SK-N-MC (cell line): ENCODE measurements around the gene COPZ1.

Source experiments
- DNase-seq: peaks from one replicate; pipeline ENCODE4 v3.0.0-alpha.2; 2011; ENCODE audit warnings: low read depth, low spot score
- H3K27ac ChIP-seq: fragments of 200-600 bp; sonication (generic); 2 replicates; pipeline ENCODE4 v1.5.1; 2016; ENCODE audit warnings: mixed run types
- H3K36me3 ChIP-seq: fragments of 200-600 bp; sonication (generic); 2 replicates; pipeline ENCODE4 v1.6.1; 2017; ENCODE audit warnings: antibody characterized with exemption, low read length, mixed read lengths; ENCODE audit not compliant: insufficient read depth
- H3K4me3 ChIP-seq: fragments of 200-600 bp; sonication (generic); 2 replicates; pipeline ENCODE4 v1.5.1; 2016
- H3K9ac ChIP-seq: fragments of 200-600 bp; sonication (generic); 2 replicates; pipeline ENCODE4 v1.8.0; 2017; ENCODE audit warnings: mixed run types, mixed read lengths; ENCODE audit not compliant: insufficient read length
- H3K9me3 ChIP-seq: fragments of 200-600 bp; sonication (generic); 2 replicates; pipeline ENCODE4 v1.6.1; 2017; ENCODE audit warnings: low read depth, mild to moderate bottlenecking, antibody characterized with exemption, low read length, moderate library complexity, mixed read lengths
- EZH2 ChIP-seq: fragments of 200-600 bp; sonication (generic); IDR thresholded peaks from one replicate; pipeline ENCODE4 v1.6.1; 2017; ENCODE audit warnings: antibody characterized with exemption
- FOXP2 ChIP-seq: optimal IDR thresholded peaks from 2 replicates; pipeline ENCODE3; 2011; ENCODE audit warnings: mild to moderate bottlenecking, moderate library complexity; ENCODE audit not compliant: insufficient read depth; ENCODE audit errors: extremely low read length, control extremely low read depth
- POLR2AphosphoS5 ChIP-seq: IDR thresholded peaks from 2 replicates; pipeline ENCODE4 v1.6.1; 2012; ENCODE audit warnings: mild to moderate bottlenecking, low read depth, low read length, borderline replicate concordance

Gene COPZ1

GRCh38 chr12:54328595-54329337 is 3.8 kb downstream of the COPZ1 start:
- Histone ChIP-seq H3K27ac (peak overlapping the region; percentile 23), H3K4me3 (no peak overlapping the region), H3K36me3 (no peaks in the 10 kb centered on the region), H3K9me3 (no peaks in the 10 kb centered on the region), H3K9ac (peak overlapping the region; percentile 37)
- TF ChIP-seq POLR2AphosphoS5 (no peak), FOXP2 (no peak), EZH2 (no peak)
- DNase-seq, result no peak

GRCh38 chr12:54329759-54330158 is 4.8 kb downstream of the COPZ1 start:
- H3K4me3 ChIP-seq, result no peak overlapping the region
- H3K36me3 ChIP-seq, result no peaks in the 10 kb centered on the region
- H3K9ac ChIP-seq, result no peak overlapping the region
- H3K9me3 ChIP-seq, result no peaks in the 10 kb centered on the region
- TF ChIP-seq POLR2AphosphoS5, result no peak
- TF ChIP-seq FOXP2, result no peak
- TF ChIP-seq EZH2, result no peak
- peak overlapping the region; percentile 26; the same call in 1 of the 2 replicates for H3K27ac ChIP-seq
- DNase-seq, result no peak

GRCh38 chr12:54330442-54330841 is 5.5 kb downstream of the COPZ1 start:
- no peaks in the 10 kb centered on the region for H3K9me3 ChIP-seq
- no peak for TF ChIP-seq EZH2
- H3K27ac ChIP-seq, result no peak overlapping the region
- H3K9ac ChIP-seq, result no peak overlapping the region
- DNase-seq, result no peak
- H3K4me3 ChIP-seq, result no peak overlapping the region
- H3K36me3 ChIP-seq, result no peaks in the 10 kb centered on the region

- Histone ChIP-seq H3K36me3 (no peaks in the 10 kb centered on the region), H3K4me3 (no peak overlapping the region), H3K9ac (no peak overlapping the region), H3K9me3 (no peaks in the 10 kb centered on the region), H3K27ac (no peak overlapping the region)
- DNase-seq, result no peak
- TF ChIP-seq POLR2AphosphoS5 (no peak), EZH2 (no peak), FOXP2 (no peak)
These were observed 6.5 kb downstream of the COPZ1 start for GRCh38 chr12:54331461-54331860.

GRCh38 chr12:54333420-54334034 is 8.6 kb downstream of the COPZ1 start:
- Histone ChIP-seq H3K9me3 (no peaks in the 10 kb centered on the region), H3K27ac (no peak overlapping the region), H3K36me3 (no peaks in the 10 kb centered on the region), H3K9ac (no peak overlapping the region), H3K4me3 (no peak overlapping the region)
- DNase-seq, result no peak
- no peak for TF ChIP-seq EZH2

- Histone ChIP-seq H3K27ac (peak overlapping the region; percentile 55; the same call in 1 of the 2 replicates), H3K9ac (peak overlapping the region; percentile 3), H3K36me3 (peaks cover 17% of the 10 kb centered on the region), H3K9me3 (no peaks in the 10 kb centered on the region), H3K4me3 (no peak overlapping the region)
- TF ChIP-seq POLR2AphosphoS5, result no peak
- no peak for TF ChIP-seq FOXP2
- TF ChIP-seq EZH2, result no peak
- DNase-seq, result no peak
These were observed 12.4 kb downstream of the COPZ1 start for GRCh38 chr12:54337280-54337842.

GRCh38 chr12:54337854-54338650 is 13.1 kb downstream of the COPZ1 start:
- Histone ChIP-seq H3K27ac (peak overlapping the region; percentile 55; the same call in 1 of the 2 replicates), H3K36me3 (peaks cover 23% of the 10 kb centered on the region), H3K9me3 (no peaks in the 10 kb centered on the region), H3K9ac (peak overlapping the region; percentile 3), H3K4me3 (no peak overlapping the region)
- DNase-seq, result no peak
- TF ChIP-seq FOXP2 (no peak), POLR2AphosphoS5 (no peak)

GRCh38 chr12:54338698-54339296 is 13.9 kb downstream of the COPZ1 start:
- H3K27ac ChIP-seq, result no peak overlapping the region
- H3K36me3 ChIP-seq, result peaks cover 31% of the 10 kb centered on the region

More at GRCh38 chr12:54338698-54339296, 13.9 kb downstream of the COPZ1 start:
- no peaks in the 10 kb centered on the region for H3K9me3 ChIP-seq
- H3K4me3 ChIP-seq, result no peak overlapping the region
- H3K9ac ChIP-seq, result no peak overlapping the region
- DNase-seq, result no peak
- no peak for TF ChIP-seq FOXP2
- no peak for TF ChIP-seq POLR2AphosphoS5
- TF ChIP-seq EZH2, result no peak
